H4 (cell line): ENCODE data around the gene USP36. TPM values are rescaled to one million over a fixed set of nuclear protein-coding genes. Genes with fewer than 3 reads are reported as not detected.
A peak's percentile ranks its signal among the peaks of the same experiment; 100 is the strongest.
"Not testable (repeated sequence)": the region's sequence is repeated elsewhere in the genome, so short reads cannot be mapped to it uniquely, and the experiment has no call there.

ENCODE experiments used
- DNase-seq: peaks from one replicate; pipeline ENCODE4 v3.0.0-alpha.2; 2015; ENCODE audit warnings: low spot score
- total RNA-seq: library from RNA; depleted of rRNA; stranded (reverse); fragments of >200 nt; shearing (Covaris generic); gene quantifications from 2 replicates; pipeline ENCODE4 v1.2.3, GENCODE V29; 2014; rRNA removed

USP36 gene
- total RNA-seq, result 14.3 and 20.4 TPM in 2 replicates

DNA sequence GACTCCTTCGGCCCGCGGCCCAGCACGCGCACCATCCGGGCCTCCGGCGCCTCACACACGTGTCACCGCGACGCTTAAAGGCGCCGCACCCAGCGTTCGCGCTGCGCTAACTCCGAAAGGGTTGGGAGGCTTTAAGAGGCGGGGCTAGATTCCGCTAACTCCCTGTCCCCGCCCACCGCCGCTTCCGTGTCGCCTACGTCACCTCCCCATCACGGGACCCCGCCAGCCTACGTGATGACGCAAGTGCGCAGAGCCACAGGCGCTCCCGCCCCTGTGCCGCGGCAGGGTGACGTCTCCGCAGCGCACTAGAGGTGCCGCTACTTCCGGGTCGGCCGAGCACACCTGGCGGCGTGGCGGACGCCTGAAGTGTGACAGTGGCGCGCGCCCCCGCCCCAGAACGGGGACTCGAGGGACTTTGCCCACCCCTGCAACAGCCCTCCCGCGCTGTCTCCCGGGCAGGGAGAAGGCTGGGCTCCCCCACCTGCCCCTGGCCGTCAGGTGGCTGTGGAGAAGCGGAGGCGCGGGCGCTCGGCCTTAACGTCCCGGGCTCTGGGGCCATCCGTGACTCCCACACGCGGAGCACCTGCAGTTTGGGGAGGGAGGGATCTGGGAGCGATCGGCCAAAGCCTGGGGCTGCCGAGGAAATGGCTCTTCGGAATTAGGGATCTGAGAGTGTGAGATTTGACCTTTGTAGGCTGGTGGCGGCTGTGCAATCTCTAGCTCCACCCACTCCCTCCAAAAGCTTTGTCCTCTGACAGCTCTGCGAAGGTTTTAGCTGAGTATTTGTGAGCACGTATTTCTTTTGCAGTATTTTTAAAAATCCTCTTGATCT, at the start of gene USP36:
USP36 (minus strand) TSS at position 35 of the 832 bp plus-strand sequence. CDS start 4,451 bp downstream, outside the sequence.
- peak; percentile 99 for DNase-seq

DNA sequence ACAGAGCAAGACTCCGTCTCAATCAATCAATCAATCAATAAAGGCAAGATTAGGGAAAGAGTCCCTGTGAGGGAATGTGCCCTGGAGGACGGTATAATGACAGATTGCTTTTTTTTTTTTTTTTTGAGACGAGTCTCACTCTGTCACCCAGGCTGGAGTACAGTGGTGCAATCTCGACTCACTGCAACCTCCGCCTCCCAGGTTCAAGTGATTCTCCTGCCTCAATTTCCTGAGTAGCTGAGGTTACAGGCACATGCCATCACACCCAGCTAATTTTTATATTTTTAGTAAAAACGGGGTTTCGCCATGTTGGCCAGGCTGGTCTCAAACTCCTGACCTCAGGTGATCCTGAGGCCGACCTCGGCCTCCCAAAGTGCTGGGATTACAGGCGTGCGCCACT, 49.5 kb upstream of the USP36 start:
- not testable (repeated sequence) for DNase-seq

DNA sequence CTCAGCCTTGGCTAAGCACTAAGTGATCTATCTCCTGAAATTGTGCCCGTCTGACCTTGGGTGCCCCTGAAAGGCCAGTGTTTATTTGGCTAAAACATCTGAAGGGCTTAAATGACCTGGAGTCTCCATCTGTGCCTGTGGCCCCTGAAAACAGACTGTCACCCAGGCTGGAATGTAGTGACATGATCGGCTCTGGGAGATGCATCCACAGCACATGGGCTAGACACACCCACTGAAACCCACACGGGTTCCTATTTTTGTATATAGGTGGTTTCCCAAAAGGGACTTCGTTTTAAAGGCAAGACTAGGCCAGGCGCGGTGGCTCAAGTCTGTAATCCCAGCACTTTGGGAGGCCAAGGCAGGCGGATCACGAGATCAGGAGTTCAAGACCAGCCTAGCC, 48.9 kb upstream of the USP36 start:
- no peak for DNase-seq

DNA sequence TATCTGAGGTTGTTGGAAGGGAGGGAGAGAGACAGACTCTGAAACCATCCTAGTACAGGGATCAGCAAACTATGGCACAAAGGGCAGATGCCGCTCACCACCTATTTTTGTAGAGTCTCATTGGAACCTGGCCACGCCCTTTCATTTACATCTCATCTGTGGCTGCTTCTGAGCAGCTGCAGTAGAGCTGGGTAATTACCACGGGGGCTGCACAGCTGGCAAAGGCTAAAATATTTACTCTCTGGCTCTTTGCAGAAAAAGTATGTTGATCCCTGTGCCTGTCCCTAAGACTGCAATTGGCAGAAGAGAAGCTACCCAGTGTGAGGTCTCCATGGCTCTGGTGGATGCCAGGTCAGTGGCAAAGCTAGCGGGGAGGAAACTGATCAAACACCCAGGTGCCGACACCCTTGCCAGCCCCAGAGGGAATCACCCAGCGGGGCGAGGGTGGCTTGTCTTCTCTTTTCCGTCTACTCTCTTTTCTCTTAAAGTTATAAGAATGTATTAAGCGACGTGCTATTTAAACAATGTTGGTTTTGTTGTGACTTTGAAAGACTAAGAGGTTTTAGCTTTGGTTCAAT, 48.4 kb upstream of the USP36 start:
- DNase-seq, result no peak

DNA sequence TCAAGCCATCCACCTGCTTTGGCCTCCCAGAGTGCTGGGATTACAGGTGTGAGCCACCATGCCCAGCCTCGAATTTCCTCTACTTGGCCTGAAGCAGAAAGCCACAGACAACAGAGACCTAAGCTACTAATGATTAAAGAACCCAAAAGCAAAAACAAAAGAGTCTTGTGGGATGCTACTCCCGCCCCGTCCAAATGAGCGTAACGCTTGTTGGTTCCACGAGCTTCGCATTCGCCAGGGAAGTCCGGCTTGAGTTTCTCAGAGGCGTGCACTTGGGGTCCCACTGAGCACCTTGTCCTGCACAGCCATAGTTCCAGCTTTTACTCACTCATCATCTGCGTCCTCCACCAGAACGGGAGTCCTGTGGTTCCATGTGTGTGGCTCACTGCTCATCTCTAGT, 46.3 kb upstream of the USP36 start:
- no peak for DNase-seq

DNA sequence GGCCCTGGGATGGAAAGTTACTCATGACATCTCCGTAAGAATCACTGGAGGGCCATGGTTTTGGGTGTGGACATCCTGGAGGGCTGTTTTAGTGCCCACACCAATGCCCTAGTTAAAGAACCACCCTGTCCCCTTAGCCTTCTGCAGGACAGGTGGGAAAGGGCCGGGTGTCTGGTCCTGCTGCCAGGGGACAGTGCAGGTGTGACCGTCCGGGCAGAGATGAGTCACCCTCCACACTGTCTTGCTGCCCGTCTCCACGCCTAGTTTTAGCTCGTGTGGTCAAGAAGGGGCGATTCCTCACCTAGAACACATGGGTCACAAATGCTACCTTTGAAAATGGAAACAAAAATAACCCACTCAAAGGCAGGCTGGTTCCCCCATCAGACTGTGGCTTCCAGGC, 45.3 kb upstream of the USP36 start:
- no peak for DNase-seq

DNA sequence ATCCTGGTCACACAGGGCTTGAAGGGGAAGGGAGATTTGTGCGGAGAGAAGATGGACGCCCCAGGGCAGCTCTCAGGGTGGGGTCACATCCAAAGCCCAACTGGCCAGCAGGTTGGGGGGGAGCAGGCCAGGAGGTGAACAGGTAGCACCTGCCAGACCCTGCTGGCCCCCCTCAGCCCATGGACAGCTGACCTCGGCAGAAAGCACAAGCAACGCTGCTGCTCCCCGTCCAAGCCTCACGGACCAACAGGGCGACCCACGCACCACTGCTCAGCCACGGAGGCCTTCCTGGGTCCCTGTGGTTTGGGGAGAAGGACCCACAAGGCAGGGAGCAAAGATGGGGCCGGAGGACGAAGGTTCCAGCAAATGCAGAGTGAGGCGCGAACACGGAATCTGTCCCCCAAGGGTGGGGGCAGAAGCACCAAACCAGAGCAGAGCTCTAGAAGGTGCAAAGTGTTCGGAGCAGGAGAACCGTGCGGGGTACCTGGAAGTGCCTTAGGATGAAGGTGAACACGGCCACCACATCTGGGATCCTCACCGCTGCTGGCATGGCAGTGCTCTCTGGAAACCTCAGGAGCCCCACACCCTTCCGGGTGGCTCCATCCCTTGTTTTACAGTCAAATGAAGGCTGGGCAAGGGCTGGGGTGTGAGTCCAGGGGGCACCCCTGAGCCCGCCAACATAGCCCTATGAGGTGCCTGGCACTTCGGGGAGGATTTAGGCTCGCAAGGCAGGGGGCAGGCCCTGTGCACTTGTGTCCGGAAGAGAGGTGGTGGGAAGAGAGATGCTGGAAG, 44.5 kb upstream of the USP36 start:
- DNase-seq, result no peak

DNA sequence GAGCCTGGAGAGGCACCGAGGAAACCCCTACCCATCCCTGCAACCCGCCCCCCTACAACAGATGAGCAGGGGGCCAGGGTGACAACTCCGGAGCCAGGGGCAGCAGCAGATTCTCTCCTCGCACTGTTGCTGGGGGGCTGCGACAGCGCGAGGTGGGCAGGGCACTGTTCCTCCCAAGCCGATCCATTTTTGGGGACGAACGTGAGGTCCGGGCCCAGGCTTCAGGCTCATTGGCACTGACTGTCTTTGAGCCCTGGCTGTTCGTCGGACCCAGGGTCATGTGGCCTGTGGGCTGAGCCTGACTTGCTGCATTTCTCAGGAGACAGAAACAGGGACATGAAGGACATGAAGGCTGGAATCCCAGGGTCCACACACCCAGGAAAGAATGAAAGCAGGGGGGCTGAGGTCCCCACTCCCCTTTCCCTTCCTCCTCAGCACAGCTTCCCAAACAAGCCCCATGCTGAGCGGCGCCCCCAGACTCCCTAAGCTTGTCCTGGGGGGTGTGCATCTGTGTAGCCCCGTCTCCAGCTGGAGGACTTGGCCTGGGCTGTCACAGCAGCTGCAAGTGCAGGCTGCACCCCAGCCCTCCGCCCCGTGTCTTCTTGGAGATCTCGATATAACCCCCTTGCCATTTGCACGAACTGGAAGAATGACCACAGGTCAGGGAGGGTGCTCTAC, 43.7 kb upstream of the USP36 start:
- no peak for DNase-seq

DNA sequence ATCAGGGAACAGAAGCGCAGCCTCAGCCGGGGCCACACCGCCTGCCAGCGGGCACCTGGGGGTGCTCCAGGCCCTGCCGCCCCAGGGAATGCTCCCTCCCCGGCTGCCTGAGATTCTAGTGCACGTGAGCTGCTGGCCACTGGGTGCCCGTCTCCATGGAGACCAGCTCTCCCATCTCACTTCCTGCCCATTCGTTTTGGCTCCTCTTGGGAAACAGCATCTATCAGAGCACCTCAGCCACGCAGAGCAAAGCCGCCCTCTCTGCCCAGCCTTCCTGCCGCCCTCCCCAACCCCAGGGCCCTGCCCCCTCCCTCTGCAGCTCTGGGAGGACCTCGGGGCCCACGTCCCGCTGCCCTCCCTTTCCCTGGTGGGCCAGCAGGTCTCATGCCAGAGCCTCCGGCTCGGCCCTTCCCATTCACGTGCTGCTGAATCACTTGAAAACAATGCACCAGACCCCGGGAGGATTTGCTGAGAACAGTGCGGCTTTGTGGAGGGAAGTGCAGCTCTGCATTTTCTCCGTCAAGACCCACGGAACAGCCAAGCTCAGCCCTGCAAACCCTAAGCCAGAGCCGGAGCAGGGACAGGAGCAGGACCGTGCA, 43.0 kb upstream of the USP36 start:
- peak; percentile 96 for DNase-seq

DNA sequence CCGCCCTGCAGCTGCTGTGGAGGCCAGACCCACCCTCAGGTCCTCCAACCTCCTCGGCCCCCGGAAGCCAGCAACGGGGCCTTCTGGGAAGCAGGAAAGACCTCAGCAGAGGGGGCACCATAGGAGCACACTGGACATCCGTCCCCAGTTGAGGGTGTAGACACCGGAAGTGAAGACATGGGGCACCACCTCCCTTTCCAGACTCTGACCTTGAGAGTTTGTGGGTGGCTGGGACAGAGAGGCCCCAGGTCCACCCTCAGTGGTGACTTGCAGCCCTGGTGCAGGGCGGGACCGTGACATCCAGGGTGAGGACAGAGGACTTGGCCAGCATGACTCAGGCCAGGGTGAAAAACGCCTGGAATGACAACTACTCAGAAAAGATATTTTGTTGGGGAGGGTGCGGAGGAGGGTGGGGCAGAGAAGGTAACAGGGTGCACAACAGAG, 42.5 kb upstream of the USP36 start:
- DNase-seq, result peak; percentile 83

DNA sequence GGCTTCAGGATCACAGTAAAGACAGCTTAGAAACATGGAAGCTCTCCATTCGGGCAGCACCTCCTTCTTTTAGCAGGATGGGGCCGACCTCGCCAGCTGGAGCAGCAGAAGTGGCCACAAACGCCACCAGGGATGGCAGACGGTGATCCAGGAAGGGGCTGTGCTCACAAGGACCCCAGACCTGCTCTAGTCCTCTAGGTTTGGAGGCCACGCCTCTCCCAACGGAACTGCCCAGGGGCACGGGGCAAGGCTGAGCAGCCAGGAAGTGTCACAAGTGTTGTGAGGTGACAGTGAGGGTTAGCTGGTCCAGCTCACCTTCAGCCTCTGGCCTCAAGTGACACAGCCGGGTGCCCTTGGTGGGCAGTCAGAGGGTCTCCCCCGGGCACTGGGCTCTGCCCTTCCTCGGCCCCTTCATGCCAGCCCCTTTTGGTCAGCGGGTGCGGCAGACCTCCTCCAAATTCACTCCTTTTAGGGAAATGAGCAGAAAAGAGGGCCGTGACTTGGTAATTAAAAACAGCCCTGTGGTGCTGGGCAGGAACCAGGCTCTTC, 42.0 kb upstream of the USP36 start:
- no peak for DNase-seq

DNA sequence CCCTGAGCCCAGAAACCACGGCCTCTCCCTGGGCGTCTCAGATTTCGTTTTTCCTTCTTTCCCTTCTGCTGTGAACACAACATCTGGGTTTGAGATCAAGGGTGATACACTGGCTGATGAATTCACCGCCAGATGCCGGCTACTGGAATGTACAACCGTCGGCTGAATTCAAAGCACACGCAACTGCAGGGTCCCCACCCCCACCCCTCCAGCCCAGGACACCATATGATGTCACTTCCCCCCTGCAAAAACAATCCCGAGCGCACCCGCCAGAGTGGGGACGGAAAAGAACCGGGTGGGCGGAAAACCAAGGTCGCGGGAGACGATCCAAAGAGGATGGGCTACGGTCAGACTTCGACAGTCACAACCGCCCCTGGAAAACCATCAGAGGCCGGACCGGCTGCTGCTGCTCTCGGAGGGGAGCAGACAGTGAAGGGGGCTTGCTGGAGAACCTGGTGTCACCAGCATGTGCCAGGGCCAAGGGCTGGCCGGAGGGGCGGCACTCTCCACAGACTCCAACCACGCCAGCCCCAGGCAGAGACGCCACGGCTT, 39.1 kb upstream of the USP36 start:
- peak; percentile 89 for DNase-seq

DNA sequence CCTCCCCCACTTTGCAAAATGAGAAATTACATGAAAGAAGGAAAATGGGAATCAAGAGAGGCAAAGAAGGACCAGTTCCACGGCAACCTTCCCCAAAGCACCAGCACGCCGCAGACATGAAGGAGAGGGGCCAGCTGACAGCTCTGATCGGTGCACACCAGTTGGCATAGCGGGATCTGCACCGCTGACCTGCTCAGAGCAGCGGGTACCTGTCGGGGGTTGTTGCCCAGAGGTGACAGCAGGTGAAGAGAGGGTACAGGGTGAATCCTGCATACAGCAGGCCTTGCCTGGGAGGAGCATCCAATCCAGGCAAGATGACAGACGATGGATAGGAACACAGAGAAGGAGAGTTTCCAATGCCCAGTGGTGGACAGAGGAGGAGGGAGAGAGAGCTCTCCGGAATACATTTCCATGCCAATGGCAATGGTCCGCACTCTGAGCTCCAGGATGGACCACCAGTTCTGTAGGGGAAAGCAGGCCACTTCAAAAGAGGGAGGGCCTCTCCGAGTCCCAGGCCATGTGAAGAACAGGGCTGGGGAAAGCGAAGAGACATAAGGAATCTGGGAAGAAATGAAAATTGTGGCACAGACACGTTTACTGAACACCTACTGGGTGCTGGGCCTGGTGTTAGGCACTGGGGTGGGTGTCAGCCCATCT, 38.4 kb upstream of the USP36 start:
- no peak for DNase-seq

DNA sequence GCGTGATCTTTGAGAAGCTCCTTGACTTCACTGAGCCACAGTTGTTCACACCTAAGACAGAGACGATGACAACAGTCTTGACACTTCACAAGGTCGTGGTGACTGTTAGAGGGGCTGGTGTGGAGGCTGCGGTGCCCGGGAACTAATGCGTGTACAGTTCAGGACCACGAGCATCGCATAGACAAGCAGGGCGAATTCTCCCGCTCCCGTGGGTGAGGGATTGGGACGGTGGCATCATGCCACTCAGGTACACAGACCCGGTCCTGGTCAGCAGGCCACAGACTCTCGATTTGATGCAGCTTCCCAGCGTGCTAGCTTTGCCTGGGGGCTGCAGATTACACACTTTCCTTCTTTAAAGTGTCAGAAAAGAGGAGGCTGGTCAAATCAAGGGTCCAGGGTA, 37.6 kb upstream of the USP36 start:
- DNase-seq, result no peak

DNA sequence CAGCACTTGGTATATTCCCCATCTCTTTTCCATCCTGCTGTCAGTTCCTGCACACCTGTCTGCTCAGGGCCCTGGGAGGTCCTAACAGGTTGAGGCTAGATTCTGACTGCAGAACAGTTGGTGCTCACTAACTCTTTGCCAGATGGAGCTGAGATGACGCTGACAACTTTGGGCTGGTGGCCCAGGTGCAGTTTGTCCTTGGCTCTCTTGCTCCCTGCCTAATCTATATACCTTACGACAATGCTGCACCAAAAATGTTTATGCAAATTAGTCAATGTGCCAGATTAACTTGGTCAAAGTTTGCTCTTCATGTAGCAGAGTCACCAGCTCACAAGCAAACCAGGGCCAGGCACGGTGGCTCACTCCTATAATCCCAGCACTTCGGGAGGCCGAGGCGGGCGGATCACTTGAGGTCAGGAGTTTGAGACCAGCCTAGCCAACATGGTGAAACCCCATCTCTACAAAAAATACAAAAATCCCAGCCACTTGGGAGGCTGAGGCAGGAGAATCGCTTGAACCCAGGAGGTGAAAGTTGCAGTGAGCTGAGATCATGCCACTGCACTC, 36.4 kb upstream of the USP36 start:
- DNase-seq, result not testable (repeated sequence)

DNA sequence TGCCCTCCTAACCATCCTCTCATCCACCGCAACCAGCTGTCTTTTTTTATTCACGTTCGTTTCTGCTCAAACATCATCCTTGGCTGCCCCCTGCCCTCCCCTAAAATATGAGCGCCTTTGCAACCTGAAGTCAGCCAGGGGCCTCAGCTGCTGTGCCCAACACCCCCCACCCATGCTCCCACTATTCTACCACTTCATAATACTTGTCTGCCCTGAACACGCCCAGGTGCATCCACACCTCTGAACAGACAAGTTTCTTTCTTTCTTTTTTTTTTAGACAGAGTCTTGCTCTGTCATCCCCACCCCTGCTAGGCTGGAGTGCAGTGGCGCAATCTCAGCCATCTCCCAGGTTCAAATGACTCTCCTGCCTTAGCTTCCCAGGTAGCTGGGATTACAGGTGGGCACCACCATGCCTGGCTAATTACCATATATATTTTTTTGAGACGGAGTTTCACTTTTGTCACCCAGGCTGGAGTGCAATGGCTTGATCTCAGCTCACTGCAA, 35.5 kb upstream of the USP36 start:
- no peak for DNase-seq

DNA sequence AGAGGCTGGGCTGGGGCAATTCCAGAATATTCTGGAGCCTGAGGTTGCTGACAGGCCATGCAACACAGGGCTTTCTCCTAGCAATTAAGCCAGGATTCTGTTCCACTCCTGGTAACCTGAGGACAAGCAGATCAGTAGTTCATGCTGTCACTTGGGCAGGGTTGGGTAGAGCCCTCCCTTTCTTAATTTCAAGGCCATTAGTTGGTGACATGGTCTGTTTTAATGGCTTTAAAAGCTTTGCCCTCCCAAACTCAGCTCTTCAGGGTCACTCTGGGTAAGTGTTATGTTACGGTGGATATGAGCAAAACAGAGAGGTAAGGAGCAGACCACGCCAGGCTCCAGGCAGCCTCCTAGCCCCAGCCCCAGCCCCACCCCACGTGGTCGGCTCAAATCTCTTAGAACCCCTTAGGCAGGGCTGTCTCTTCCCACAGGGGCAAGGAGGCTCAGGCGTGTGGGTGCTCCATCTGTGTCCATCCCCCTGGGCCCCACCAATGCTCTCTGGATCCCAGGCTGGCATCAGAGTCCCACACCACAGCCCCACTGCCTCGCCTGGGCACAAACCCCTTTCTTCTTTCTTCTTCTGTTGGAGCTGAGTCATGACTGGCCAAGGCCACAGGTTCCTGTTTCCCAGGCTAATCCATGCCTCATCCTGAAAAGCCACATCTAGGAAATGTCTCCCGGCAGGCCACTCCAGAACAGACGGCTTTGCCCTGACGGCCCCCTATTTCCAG, 34.9 kb upstream of the USP36 start:
- peak; percentile 70 for DNase-seq

DNA sequence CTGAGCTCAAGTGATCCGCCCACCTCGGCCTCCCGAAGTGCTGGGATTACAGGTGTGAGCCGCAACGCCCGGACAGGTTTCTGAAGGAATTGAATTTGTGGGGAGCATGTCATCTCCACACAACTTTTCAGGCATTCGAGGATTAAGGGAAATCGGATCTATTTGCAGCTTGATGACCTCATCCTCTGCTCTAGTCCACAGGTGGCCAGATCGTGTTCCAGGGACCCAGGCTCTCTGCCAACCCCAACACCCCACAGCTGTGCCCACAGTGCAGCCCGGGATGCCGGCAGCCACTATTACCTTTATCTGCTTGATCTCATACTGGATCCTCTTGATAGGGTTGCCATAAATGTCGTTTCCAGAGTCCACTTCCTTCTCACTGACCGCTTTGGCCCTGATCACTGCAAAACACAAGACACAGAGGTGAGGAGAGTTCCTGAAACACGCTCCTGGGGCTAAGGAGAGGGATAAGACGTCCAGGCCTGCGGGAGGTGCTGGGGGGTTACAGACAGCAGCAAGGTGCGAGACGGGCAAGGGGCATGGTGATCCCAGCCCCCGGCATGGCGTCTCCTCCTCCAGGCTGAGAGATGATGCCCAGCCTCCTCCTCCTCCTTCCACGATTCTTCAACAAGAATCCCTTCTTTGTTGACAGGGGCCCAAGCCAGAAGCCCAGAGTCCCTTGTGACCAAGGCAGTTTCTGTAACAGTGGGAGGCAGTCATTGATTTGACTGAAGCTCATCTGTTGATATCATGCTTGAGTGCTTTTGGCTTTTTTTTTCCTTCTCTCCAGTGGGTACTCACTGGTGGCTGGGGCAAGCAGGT, 33.1 kb upstream of the USP36 start:
- DNase-seq, result peak; percentile 82
